Suprapubic skin (tissue), 4 donors: ENCODE measurements around the gene ZFAND3. TPM values are rescaled to one million over a fixed set of nuclear protein-coding genes. Genes with fewer than 3 reads are reported as not detected.

ENCODE experiments used
- DNase-seq, 2 donors: peaks; one replicate each; pipeline ENCODE4 v3.0.0-alpha.2; 2019; ENCODE audit warnings: low spot score in 2 of 2
- H3K27ac ChIP-seq: fragments of 200-600 bp; sonication (generic); one replicate; pipeline ENCODE4 v1.5.1; 2019
- H3K27me3 ChIP-seq: fragments of 200-600 bp; sonication (generic); one replicate; pipeline ENCODE4 v1.5.1; 2019
- H3K36me3 ChIP-seq: fragments of 200-600 bp; sonication (generic); one replicate; pipeline ENCODE4 v1.5.1; 2019
- H3K4me1 ChIP-seq: fragments of 200-600 bp; sonication (generic); one replicate; pipeline ENCODE4 v1.5.1; 2019
- H3K4me3 ChIP-seq: fragments of 200-600 bp; sonication (generic); one replicate; pipeline ENCODE4 v1.5.1; 2019; ENCODE audit warnings: mild to moderate bottlenecking
- H3K9me3 ChIP-seq: fragments of 200-600 bp; sonication (generic); one replicate; pipeline ENCODE4 v1.5.1; 2019
- EP300 ChIP-seq: sonication (generic); formaldehyde crosslinking; IDR thresholded peaks from one replicate; pipeline ENCODE4 v1.6.1; 2017; ENCODE audit warnings: antibody characterized with exemption
- POLR2A ChIP-seq, 2 donors: fragments of 450-650 bp; IDR thresholded peaks; one replicate each; pipeline ENCODE4 v1.6.1; 2017; ENCODE audit warnings: antibody characterized with exemption in 2 of 2, mild to moderate bottlenecking in 2 of 2, moderate library complexity in 2 of 2
- POLR2AphosphoS5 ChIP-seq, 3 donors: sonication (generic); formaldehyde crosslinking; IDR thresholded peaks; one replicate each; pipeline ENCODE4 v1.6.1; 2017; ENCODE audit warnings: antibody characterized with exemption in 3 of 3
- WGBS: methylation state at CpG from one replicate; pipeline ENCODE4 v1.1.5; 2018; 5-methylcytosine and 5-hydroxymethylcytosine counted together
- total RNA-seq, 4 donors: library from RNA; depleted of rRNA; stranded (reverse); fragments of >200 nt; gene quantifications; one replicate each; pipeline ENCODE4 v1.1.0, GENCODE V29; 2016
- TF ChIP-seq, protein P1 (sequence below), 2 donors: fragments of 200-600 bp in 1 of 2; fragments of 450-650 bp in 1 of 2; sonication (generic) in 1 of 2; IDR thresholded peaks; one replicate each; pipeline ENCODE4 v1.5.1; 2016 to 2019; ENCODE audit warnings: antibody characterized with exemption in 2 of 2, mild to moderate bottlenecking in 1 of 2, moderate library complexity in 1 of 2

ZFAND3 gene
- total RNA-seq, 4 donors from 2014 or later: 31.1 to 41.0 (median 36.3) TPM

DNA sequence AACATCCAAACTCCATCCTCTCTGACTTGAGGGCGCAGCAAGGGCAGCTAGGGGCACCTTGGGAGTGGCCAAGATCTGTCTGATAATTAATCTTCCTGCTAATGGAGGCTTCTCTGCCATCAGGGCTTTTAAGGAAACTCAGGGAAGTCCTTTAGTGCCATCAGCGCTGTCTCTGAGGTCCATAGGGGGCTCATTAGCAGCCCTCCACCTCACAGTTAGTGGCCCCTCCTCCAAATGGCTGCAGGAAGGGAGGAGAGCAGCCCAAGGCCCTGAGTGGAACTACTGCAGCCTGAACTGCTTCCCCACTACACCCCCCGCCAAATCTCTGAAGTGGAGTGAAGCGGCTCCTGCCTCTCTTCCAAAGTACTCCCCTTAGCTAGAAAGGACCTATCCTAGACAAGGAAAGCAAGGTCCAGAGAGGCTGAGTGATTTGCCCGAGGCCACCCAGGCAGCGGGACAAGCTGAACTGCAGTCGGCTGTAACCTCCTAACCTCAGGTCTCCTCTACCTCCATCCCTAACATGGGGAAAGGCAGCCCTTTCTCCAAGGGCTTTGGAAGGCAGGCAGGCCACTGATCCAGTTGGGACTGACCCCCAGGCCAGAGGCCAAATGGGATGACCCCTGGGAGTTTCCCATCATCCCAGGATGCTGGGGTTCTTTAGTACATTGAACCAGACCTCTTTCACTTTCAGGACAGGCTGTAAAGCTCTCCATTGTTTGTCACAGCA lies 39.5 kb upstream of the ZFAND3 start:
- H3K4me3 ChIP-seq: no peak overlapping the region
- no peak for TF ChIP-seq POLR2A (IDR thresholded peaks at IDR 0.05)
- TF ChIP-seq EP300: no peak
- TF ChIP-seq, protein P1, sequence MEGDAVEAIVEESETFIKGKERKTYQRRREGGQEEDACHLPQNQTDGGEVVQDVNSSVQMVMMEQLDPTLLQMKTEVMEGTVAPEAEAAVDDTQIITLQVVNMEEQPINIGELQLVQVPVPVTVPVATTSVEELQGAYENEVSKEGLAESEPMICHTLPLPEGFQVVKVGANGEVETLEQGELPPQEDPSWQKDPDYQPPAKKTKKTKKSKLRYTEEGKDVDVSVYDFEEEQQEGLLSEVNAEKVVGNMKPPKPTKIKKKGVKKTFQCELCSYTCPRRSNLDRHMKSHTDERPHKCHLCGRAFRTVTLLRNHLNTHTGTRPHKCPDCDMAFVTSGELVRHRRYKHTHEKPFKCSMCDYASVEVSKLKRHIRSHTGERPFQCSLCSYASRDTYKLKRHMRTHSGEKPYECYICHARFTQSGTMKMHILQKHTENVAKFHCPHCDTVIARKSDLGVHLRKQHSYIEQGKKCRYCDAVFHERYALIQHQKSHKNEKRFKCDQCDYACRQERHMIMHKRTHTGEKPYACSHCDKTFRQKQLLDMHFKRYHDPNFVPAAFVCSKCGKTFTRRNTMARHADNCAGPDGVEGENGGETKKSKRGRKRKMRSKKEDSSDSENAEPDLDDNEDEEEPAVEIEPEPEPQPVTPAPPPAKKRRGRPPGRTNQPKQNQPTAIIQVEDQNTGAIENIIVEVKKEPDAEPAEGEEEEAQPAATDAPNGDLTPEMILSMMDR (IDR thresholded peaks at IDR 0.05): no peak
- TF ChIP-seq POLR2AphosphoS5 (IDR thresholded peaks at IDR 0.05): no peak
- no peak for DNase-seq
- no peak overlapping the region for H3K27ac ChIP-seq
- 99% methylated on average over 6 of the region's 7 CpGs for WGBS
- H3K4me1 ChIP-seq: peaks cover 24% of the 10 kb centered on the region
- H3K36me3 ChIP-seq: no peaks in the 10 kb centered on the region
- H3K27me3 ChIP-seq: peaks cover 3% of the 10 kb centered on the region
- no peaks in the 10 kb centered on the region for H3K9me3 ChIP-seq

DNA sequence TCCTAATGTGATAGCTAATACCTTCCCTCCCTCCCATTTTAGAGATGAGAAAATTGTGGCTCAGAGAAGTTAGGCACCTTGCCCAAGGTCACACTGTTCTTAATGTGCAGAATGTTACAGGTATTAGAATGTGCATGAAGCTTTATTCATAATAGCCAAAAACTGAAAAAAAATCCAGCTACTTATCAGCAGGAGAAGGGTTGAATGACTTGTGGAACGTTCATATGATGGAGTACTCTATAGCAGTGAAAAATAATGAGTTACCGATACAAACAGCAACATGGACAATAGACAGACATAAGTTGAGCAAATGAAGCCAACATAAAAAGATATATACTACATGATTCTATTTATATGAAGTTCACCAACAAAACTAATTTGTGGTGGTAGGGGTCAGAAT lies 37.7 kb upstream of the ZFAND3 start:
- no peaks in the 10 kb centered on the region for H3K9me3 ChIP-seq
- H3K4me1 ChIP-seq: peaks cover 25% of the 10 kb centered on the region
- H3K27ac ChIP-seq: no peak overlapping the region
- H3K27me3 ChIP-seq: peaks cover 3% of the 10 kb centered on the region
- H3K4me3 ChIP-seq: no peak overlapping the region
- H3K36me3 ChIP-seq: no peaks in the 10 kb centered on the region
- TF ChIP-seq EP300: no peak
- TF ChIP-seq, protein P1 (IDR thresholded peaks at IDR 0.05): no peak
- no peak for TF ChIP-seq POLR2A (IDR thresholded peaks at IDR 0.05)
- no peak for TF ChIP-seq POLR2AphosphoS5 (IDR thresholded peaks at IDR 0.05)
- DNase-seq: no peak
- 88% methylated on average over 2 of the region's 2 CpGs for WGBS

DNA sequence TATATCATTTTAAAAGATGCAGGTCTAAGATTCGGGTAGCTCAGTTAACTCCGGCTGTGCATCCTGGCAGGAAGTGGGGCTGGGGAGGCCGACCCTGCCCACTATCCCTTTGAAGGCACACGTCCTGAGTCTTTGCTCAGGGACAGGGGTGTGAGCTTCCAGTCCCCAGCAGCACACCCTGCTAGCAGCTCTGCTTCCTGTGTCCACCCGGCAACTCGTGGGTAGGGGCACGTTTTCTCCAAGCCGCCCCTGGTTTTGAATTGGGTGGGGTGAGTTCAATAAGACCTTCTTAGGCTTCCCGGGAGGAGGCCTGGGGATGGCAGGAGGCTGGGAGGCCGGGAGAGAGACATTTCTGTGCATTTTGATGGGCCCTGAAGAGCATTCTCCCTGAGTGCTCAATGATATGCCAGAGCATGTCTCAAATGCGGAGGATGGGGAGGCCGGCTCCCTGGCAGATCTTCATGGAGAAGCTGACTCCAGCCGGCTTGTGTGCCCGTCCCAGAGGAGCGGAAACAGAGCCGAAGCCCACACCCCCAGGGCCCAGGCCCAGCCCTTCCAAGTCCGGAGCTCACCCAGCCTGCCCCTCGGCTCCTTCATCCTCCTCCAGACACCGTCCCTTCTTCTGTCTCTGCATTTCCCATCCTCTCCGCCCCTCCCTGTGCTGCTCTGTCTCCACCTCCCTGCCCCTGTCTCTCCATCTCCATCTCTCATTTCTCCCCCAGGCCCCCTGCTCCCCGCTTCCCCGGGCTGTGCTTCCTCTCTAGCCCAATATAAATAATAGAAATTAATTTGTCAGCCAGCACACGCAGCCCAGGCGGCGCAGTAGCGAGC lies 36.3 kb upstream of the ZFAND3 start:
- Histone ChIP-seq H3K27me3 (peaks cover 3% of the 10 kb centered on the region), H3K27ac (peak overlapping the region; percentile 1), H3K9me3 (no peaks in the 10 kb centered on the region), H3K4me3 (peak overlapping the region; percentile 55), H3K4me1 (peaks cover 25% of the 10 kb centered on the region), H3K36me3 (no peaks in the 10 kb centered on the region)
- DNase-seq: no peak
- TF ChIP-seq POLR2A (IDR thresholded peaks at IDR 0.05) (no peak), EP300 (no peak), POLR2AphosphoS5 (IDR thresholded peaks at IDR 0.05) (no peak)
- TF ChIP-seq, protein P1 (IDR thresholded peaks at IDR 0.05): no peak
- WGBS: 14% methylated on average over 23 of the region's 26 CpGs

DNA sequence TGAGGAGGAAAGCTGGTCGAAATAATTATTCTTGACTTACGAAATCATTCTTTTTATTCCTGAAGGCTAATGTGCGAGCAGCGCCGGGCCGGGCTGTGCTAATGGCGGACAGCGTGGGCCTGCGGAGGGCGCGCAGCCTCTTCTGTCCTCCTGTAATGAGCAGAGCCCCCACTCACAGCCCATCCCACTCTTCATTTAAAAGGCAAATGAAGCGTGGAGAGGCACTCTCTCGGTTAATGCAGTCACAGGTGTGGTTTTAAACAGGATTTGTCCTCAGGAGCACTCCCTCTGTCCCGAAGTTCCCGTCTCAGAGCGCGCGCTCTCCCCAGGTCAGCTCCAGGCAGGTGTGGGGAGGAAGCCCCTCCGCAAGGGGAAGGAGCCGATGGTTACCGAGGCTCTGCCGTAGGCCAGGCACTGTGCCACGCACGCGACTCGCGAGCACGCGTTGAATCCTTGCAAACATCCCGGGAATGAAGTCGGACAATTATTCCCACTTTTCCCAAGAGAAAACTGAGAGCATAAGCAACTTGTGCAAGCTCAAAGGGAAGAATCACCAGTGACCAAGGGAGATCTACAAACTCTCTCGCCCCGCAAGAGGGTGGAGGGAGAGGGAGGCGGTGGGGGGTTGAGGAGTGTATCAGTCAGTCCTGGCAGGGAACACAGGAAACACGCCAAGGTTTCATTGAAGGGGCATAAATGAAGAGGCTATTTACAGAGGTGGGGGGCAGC lies 35.5 kb upstream of the ZFAND3 start:
- H3K27me3 ChIP-seq: peaks cover 3% of the 10 kb centered on the region
- peaks cover 25% of the 10 kb centered on the region for H3K4me1 ChIP-seq
- DNase-seq: no peak
- H3K9me3 ChIP-seq: no peaks in the 10 kb centered on the region
- peak overlapping the region; percentile 55 for H3K4me3 ChIP-seq
- TF ChIP-seq, protein P1 (IDR thresholded peaks at IDR 0.05): no peak
- no peak for TF ChIP-seq POLR2A (IDR thresholded peaks at IDR 0.05)
- TF ChIP-seq POLR2AphosphoS5 (IDR thresholded peaks at IDR 0.05): no peak
- TF ChIP-seq EP300: no peak
- H3K27ac ChIP-seq: peak overlapping the region; percentile 1
- no peaks in the 10 kb centered on the region for H3K36me3 ChIP-seq
- WGBS: 10% methylated on average over 35 of the region's 35 CpGs

DNA sequence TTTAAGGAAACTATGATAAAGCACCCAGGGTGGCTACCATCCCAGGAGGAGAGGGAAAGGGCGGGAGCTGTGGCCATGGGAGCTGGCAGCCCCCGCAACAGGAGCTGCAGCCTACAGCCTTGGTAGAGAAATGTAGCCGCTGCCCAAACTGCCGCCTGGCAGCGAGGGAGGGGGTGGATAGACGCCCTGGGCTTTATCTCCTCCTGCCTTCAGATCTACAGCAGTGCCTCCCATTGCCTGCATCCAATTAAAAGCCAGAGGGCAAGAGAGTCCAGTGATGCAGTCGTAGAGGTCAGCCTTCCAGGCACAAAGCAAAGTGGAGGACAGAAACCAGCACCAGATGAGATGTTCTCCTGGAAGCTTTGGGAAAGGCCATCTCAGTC lies 35.0 kb upstream of the ZFAND3 start:
- no peaks in the 10 kb centered on the region for H3K36me3 ChIP-seq
- peak overlapping the region; percentile 55 for H3K4me3 ChIP-seq
- TF ChIP-seq EP300 (no peak), POLR2A (IDR thresholded peaks at IDR 0.05) (no peak), POLR2AphosphoS5 (IDR thresholded peaks at IDR 0.05) (no peak)
- TF ChIP-seq, protein P1 (IDR thresholded peaks at IDR 0.05): no peak
- peaks cover 25% of the 10 kb centered on the region for H3K4me1 ChIP-seq
- H3K27ac ChIP-seq: no peak overlapping the region
- H3K27me3 ChIP-seq: peaks cover 3% of the 10 kb centered on the region
- WGBS: 37% methylated on average over 7 of the region's 7 CpGs
- H3K9me3 ChIP-seq: no peaks in the 10 kb centered on the region
- no peak for DNase-seq
